ENCODE results near the gene SLC35E1.

DNA sequence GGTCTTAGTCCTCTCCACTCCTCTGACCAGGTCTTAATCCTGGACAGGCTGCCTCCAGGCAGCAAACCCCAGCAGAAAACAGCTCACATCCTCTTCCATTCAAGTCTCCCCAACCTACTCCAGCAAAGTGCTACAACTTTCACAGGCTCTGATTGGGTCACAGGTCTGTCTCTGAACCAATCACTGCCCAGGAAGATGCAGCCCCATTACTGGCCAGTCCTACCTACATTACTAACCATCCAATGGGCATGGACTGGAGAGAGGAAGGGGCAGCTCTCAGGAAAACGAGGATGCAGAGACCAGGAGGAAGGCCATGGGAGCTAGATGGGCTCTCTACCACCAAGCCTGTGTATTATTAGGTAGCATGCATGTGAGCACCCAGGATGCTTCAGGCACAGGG lies 43.6 kb upstream of the SLC35E1 start:
- TF ChIP-seq, protein P1, sequence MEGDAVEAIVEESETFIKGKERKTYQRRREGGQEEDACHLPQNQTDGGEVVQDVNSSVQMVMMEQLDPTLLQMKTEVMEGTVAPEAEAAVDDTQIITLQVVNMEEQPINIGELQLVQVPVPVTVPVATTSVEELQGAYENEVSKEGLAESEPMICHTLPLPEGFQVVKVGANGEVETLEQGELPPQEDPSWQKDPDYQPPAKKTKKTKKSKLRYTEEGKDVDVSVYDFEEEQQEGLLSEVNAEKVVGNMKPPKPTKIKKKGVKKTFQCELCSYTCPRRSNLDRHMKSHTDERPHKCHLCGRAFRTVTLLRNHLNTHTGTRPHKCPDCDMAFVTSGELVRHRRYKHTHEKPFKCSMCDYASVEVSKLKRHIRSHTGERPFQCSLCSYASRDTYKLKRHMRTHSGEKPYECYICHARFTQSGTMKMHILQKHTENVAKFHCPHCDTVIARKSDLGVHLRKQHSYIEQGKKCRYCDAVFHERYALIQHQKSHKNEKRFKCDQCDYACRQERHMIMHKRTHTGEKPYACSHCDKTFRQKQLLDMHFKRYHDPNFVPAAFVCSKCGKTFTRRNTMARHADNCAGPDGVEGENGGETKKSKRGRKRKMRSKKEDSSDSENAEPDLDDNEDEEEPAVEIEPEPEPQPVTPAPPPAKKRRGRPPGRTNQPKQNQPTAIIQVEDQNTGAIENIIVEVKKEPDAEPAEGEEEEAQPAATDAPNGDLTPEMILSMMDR (conservative IDR thresholded peaks at IDR 0.05; ENCODE audit: low read depth, low read length), result no peak
- no peak for TF ChIP-seq EZH2phosphoT487 (IDR thresholded peaks at IDR 0.05; ENCODE audit: borderline replicate concordance, low read length)

Measured in PC-3 (cell line).